ENCODE measurements around the gene AUTS2.

AUTS2 gene

DNA sequence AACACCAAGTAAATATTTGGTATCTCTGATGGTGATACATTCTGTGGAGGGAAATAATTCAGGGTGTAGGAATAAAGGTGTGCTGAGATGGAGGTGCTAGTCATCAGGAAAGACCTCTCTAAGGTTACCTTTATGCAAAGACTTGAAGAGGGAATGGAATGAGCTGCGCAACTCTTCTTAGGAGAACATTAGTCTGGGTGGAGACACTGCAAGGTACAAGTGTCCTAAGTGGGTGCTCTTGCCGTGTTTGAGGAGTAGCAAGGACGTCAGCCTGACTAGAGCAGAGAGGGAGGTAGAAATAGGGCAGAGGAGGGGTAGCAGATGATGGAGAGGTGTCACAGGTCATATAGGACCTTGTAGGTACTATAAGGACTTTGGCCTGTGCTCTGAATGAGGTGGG, 148.1 kb downstream of the AUTS2 start:
- no peak overlapping the region for H3K27ac Mint-ChIP-seq
- H3K9me3 Mint-ChIP-seq (ENCODE audit: low read depth): no peaks in the 10 kb centered on the region
- no peaks in the 10 kb centered on the region for H3K4me1 Mint-ChIP-seq (ENCODE audit: low read depth)
- no peak overlapping the region for H3K4me3 Mint-ChIP-seq
- H3K27me3 Mint-ChIP-seq: no peaks in the 10 kb centered on the region
- no peaks in the 10 kb centered on the region for H3K36me3 Mint-ChIP-seq

DNA sequence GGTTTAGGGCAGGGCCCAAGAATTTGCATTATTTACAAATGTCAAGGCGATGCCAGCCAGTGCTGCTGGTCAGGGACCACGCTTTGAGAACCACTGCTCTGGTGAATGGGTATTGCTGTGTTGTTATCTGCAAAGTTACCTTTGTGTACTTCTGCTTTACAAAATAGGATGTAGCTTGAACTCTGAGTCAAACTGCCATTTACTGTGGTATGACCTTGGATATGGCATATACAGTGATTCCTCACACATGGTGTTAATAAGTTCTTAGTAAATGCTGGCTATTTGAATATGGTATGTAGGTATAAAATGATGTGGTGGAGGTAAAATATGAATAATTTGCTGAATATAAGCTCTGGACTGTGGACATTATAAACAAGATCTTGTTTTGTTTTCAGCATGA, 148.9 kb downstream of the AUTS2 start:
- Mint-ChIP-seq H3K9me3 (ENCODE audit: low read depth) (no peaks in the 10 kb centered on the region), H3K4me1 (ENCODE audit: low read depth) (no peaks in the 10 kb centered on the region), H3K4me3 (no peak overlapping the region), H3K36me3 (no peaks in the 10 kb centered on the region), H3K27me3 (no peaks in the 10 kb centered on the region), H3K27ac (no peak overlapping the region)

DNA sequence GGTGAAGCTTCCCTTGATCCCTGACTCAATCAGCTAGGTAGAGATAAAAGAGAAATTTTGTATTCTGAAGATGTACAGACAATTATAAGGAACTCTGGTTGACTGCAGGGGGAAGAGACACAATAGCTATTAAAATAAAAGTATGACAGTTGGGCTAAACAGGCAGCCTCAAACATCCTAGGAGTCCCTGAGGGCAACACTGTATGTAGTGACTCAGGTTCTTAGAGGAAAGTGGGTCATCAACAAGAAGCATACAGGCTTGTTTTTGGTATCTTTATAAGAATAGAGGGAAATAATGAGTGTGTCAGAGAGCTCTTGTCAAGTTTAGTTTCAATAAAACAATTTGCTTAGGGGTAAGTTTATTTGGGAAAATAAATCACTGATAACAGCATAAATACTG, 150.3 kb downstream of the AUTS2 start:
- H3K9me3 Mint-ChIP-seq (ENCODE audit: low read depth): no peaks in the 10 kb centered on the region
- H3K36me3 Mint-ChIP-seq: no peaks in the 10 kb centered on the region
- H3K27ac Mint-ChIP-seq: no peak overlapping the region
- no peak overlapping the region for H3K4me3 Mint-ChIP-seq
- no peaks in the 10 kb centered on the region for H3K27me3 Mint-ChIP-seq
- H3K4me1 Mint-ChIP-seq (ENCODE audit: low read depth): no peaks in the 10 kb centered on the region

DNA sequence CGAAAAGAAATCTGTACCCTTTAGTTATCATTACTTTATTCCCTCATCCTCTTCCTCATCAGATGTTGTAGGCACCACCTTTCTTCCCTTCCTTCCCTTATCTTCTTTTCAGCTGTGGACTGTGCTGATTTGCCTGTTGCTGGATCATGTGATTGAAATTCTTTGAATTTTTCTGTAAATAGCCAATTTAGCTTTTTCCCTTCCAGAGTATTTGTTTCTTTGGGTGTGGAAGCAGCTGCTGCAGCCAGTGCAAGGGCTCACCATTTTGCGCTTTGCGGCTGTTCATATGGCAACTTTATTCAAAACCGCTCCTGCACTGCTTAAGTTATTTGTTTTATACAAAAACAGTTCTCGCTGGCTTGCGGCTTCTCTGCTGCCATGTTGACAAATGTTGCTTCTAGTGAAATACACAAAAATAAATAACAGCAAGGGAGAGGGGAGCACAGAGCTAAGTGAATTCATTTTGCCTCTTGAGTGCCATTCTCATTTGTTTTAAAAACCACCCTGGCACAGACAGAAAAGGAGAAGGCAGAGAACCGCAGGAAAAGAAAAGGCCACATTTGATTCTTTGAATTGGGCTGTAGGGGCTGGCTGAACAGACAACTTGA, 151.2 kb downstream of the AUTS2 start:
- H3K9me3 Mint-ChIP-seq (ENCODE audit: low read depth): no peaks in the 10 kb centered on the region

DNA sequence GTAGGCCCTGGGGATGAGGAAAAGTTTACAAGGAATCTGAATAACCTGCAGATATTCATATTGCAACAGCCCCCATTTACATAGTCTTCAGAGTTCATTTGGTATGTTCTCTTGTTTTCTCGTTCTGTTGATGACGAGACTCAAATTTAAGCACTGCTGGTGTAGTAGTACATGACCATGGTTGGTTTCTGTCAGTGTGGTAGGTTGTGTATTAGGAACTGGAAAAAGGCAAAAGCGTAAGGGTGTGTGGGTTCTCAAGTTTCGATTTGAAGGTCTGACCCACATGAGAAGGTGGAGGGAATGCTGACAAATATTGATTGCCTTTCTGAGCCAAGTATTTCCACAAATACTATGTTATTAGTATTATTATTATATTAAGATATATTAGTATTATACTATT, 151.7 kb downstream of the AUTS2 start:
- H3K36me3 Mint-ChIP-seq: no peaks in the 10 kb centered on the region
- no peaks in the 10 kb centered on the region for H3K9me3 Mint-ChIP-seq (ENCODE audit: low read depth)
- no peak overlapping the region for H3K27ac Mint-ChIP-seq
- H3K27me3 Mint-ChIP-seq: no peaks in the 10 kb centered on the region
- no peak overlapping the region for H3K4me3 Mint-ChIP-seq
- no peaks in the 10 kb centered on the region for H3K4me1 Mint-ChIP-seq (ENCODE audit: low read depth)

More for the DNA sequence above, 151.2 kb downstream of the AUTS2 start:
- Mint-ChIP-seq H3K4me3 (no peak overlapping the region), H3K27me3 (no peaks in the 10 kb centered on the region), H3K4me1 (ENCODE audit: low read depth) (no peaks in the 10 kb centered on the region), H3K27ac (no peak overlapping the region), H3K36me3 (no peaks in the 10 kb centered on the region)

DNA sequence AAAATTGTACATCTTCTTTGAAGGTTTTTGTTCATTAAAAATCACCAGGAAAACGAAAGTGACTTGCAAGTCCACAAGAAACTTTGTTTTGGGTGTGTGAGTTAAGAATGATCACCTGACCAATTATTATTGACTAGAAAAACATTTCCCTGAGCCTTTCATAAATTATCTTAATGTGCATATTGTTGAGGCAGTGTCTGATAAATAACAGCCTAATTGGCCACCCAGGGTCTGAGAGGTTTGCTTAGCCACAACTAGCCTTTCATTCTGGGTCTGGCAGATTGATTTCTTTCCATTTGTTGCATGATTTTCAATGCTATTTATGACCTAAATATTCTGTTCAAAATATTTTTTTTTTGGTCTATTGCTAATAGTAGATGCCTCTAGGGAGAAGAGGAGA, 152.8 kb downstream of the AUTS2 start:
- no peaks in the 10 kb centered on the region for H3K27me3 Mint-ChIP-seq
- H3K36me3 Mint-ChIP-seq: no peaks in the 10 kb centered on the region
- H3K9me3 Mint-ChIP-seq (ENCODE audit: low read depth): no peaks in the 10 kb centered on the region
- H3K27ac Mint-ChIP-seq: no peak overlapping the region
- H3K4me1 Mint-ChIP-seq (ENCODE audit: low read depth): no peaks in the 10 kb centered on the region
- H3K4me3 Mint-ChIP-seq: no peak overlapping the region

DNA sequence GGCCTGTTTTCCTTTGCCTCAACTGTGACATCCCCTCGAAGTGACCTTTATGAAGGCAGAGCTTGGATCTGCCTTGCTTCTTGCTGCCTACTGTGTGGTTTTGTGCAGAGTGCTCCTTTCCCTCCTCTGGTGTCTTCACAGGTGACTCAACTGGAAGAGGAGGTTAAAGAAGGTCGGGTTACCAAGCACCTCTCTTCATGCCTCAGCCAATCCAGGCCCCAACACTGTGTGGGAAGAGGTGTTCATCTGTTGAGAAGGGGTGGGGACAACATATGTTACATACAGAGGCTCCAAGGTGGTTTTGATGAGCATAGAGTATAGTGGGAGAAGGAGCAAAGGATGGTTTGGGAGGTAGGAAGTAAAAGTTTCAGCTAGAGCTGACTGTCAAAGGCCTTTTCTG, 155.7 kb downstream of the AUTS2 start:
- Mint-ChIP-seq H3K9me3 (ENCODE audit: low read depth) (no peaks in the 10 kb centered on the region), H3K36me3 (no peaks in the 10 kb centered on the region), H3K27ac (no peak overlapping the region), H3K27me3 (no peaks in the 10 kb centered on the region), H3K4me1 (ENCODE audit: low read depth) (no peaks in the 10 kb centered on the region), H3K4me3 (no peak overlapping the region)

DNA sequence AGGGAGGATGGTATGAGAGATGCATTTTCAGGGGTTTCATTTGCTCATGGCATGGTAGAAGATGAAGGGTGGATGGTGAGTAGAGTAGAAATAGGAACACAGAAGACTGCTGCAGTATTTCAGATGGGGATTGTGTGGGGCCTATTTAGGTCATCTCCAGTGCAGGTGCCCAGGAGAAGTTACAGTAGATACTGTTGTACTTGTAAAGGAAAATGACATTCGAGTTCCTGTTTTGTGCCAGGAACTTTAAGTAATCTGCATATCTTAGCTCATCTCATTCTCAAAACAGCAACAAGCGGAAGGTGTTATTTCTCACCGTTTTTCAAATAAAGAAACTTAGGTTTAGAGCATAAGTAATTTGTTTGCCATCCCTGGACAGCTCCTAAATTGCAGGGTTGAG, 156.2 kb downstream of the AUTS2 start:
- H3K27ac Mint-ChIP-seq: no peak overlapping the region
- no peaks in the 10 kb centered on the region for H3K9me3 Mint-ChIP-seq (ENCODE audit: low read depth)
- no peaks in the 10 kb centered on the region for H3K36me3 Mint-ChIP-seq
- no peak overlapping the region for H3K4me3 Mint-ChIP-seq
- no peaks in the 10 kb centered on the region for H3K27me3 Mint-ChIP-seq
- no peaks in the 10 kb centered on the region for H3K4me1 Mint-ChIP-seq (ENCODE audit: low read depth)

DNA sequence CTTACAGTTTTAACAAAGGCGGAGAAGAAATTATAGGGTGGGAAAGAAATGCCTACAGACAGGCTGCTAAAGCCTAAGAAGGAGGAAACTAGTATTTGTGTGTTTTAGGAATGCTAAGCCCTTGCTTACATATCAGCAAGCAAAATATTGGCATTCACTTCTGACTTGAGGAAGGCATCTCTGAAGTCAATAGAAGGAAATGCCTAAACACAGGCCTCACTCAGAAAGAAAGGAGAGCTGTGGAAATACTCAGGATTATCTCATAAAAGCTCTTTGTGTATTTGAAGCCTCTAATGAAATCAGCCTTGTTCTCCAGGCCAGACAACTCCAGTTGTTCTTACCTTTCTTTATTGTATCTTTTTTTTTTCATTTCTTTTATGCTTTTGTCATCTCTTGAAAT, 158.0 kb downstream of the AUTS2 start:
- Mint-ChIP-seq H3K4me1 (ENCODE audit: low read depth) (no peaks in the 10 kb centered on the region), H3K4me3 (no peak overlapping the region), H3K27ac (no peak overlapping the region), H3K36me3 (no peaks in the 10 kb centered on the region), H3K27me3 (no peaks in the 10 kb centered on the region), H3K9me3 (ENCODE audit: low read depth) (no peaks in the 10 kb centered on the region)

DNA sequence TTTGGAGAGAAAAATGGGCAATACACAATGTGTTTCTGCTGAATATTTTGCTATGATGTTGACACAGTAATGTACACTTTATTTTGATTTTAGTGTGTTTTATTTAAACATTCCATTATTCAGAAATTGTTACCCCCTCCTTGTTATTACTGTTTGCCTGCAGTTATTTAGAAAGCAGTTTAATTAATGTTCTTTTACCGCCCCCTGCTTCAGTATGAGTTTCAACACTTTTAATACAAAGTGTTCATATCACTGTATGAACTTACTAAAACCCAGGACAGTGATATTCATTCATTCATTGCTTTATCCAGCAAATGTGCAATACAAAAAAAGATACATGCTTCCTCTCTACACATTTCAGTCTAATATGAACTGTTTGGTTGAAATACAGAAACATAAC, 159.3 kb downstream of the AUTS2 start:
- H3K4me3 Mint-ChIP-seq: no peak overlapping the region
- H3K27ac Mint-ChIP-seq: no peak overlapping the region
- no peaks in the 10 kb centered on the region for H3K27me3 Mint-ChIP-seq
- no peaks in the 10 kb centered on the region for H3K9me3 Mint-ChIP-seq (ENCODE audit: low read depth)
- no peaks in the 10 kb centered on the region for H3K36me3 Mint-ChIP-seq
- no peaks in the 10 kb centered on the region for H3K4me1 Mint-ChIP-seq (ENCODE audit: low read depth)

DNA sequence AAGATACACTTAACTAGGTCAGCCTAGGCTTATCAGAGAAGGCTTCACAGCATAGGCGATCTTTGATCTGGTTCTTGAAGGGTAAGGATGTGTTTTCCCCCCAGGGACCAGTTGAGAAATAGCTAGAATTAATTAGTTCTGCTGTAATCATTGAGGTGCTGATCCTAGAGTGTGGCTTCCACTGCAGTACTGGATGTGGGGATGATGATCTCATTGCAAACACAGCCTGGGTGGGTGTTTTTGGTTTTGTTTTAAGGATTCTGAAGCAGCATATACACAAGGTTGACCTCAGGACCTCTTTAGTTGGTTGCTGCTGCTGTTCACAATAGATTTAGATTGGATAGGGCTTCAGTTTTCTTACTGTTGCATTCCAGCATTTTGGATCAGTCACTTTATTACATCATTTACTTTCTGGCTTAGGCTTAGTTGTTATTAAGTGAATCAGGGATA, 159.7 kb downstream of the AUTS2 start:
- Mint-ChIP-seq H3K27ac (no peak overlapping the region), H3K36me3 (no peaks in the 10 kb centered on the region), H3K27me3 (no peaks in the 10 kb centered on the region), H3K4me3 (no peak overlapping the region), H3K9me3 (ENCODE audit: low read depth) (no peaks in the 10 kb centered on the region), H3K4me1 (ENCODE audit: low read depth) (no peaks in the 10 kb centered on the region)

DNA sequence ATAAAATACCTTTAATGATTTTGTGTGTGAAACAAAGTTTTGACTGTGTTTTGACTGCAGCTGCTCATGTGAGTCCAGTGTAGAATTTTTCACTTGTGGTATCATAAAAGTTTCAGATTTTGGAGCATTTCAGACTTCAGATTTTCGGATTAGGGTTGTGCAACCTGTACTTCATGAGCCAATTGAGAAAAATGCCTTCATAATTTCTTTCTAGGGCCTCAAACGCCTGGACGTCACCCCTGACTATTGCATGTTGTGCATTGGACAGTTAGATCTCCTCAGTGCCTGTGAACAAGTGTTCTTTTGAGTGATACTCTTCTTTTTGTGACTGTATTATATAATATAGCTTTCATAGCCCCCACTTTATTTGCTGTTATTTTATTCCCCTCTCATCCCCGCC, 161.1 kb downstream of the AUTS2 start:
- H3K9me3 Mint-ChIP-seq (ENCODE audit: low read depth): no peaks in the 10 kb centered on the region
- H3K27ac Mint-ChIP-seq: no peak overlapping the region
- H3K36me3 Mint-ChIP-seq: no peaks in the 10 kb centered on the region
- H3K4me3 Mint-ChIP-seq: no peak overlapping the region
- H3K27me3 Mint-ChIP-seq: no peaks in the 10 kb centered on the region
- no peaks in the 10 kb centered on the region for H3K4me1 Mint-ChIP-seq (ENCODE audit: low read depth)

DNA sequence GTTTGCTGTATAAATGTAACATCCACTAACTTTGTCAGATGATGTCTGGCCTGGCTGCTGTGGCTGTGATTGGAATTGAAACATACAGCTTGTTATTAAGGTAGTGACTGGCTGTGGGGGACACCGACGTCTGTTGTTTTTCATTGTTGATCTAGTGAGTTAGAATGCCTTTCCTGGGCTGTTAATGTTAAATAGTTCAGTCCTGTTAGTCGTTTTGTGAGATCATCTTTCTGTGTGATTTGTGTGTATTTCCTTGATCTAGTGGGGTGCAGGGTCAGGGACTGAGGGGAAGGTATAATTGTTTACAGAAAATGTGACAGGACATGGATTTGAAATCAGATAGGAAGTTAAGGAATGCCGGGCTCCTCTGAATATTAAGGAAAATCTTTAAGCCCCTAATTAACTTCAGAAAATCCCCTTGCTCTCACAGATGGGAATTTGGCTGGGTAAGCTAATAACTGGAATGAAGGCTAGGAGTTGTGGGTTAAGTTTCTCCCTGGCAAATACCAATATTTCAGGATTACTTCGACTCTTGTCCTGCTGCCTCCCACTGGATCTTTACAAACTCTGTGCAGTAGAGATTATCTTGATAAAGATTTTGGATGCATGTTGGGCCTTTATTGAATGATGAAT, 163.1 kb downstream of the AUTS2 start:
- H3K27me3 Mint-ChIP-seq: peaks cover 2% of the 10 kb centered on the region
- H3K4me3 Mint-ChIP-seq: no peak overlapping the region
- H3K27ac Mint-ChIP-seq: no peak overlapping the region
- no peaks in the 10 kb centered on the region for H3K9me3 Mint-ChIP-seq (ENCODE audit: low read depth)
- no peaks in the 10 kb centered on the region for H3K4me1 Mint-ChIP-seq (ENCODE audit: low read depth)
- H3K36me3 Mint-ChIP-seq: no peaks in the 10 kb centered on the region

DNA sequence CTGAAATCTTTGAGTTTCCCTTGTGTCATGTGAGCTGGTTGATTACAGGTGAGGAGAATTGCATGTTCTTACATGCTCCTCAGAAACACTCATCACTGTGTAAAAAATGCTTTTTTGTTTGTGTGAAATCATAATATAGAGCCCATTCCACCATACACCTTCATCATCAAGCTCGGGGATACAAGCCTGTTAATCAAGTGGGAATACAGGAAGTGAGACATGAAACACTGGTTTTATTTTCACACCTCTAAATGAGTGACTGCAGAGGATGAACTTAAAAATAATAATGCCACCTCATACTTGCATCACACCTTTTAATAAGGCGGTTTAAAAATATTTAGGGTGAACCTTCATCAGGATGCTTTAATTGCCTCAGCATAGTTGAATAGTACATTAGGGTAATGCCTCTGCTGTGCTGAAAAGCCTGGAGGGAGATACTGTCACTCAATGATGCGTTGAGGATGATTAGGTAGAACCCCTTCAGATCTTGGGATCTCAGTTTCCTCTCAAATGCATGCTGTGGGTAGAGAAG, 164.6 kb downstream of the AUTS2 start:
- Mint-ChIP-seq H3K27me3 (peaks cover 2% of the 10 kb centered on the region), H3K9me3 (ENCODE audit: low read depth) (no peaks in the 10 kb centered on the region), H3K36me3 (no peaks in the 10 kb centered on the region), H3K4me3 (no peak overlapping the region), H3K27ac (no peak overlapping the region), H3K4me1 (ENCODE audit: low read depth) (no peaks in the 10 kb centered on the region)

DNA sequence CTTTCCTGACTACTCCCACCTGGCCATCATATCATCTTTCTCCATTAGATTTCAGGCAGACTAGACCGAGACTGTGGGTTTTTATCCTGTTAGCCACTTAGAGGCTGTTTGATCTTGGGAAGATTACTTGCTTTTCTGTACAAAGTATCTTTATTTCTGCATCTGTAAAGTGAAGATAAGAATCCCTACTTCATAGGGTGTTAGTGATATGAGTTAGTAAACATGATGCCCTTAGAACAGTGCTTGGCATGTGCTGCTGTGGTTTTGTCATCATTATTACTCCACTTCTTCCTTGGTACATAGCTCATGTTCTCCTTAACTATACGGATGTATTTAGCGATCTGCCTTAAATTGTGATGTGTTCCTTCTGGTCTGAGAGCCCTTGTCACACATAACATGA, 165.2 kb downstream of the AUTS2 start:
- no peaks in the 10 kb centered on the region for H3K36me3 Mint-ChIP-seq
- no peak overlapping the region for H3K4me3 Mint-ChIP-seq
- H3K9me3 Mint-ChIP-seq (ENCODE audit: low read depth): no peaks in the 10 kb centered on the region
- H3K27me3 Mint-ChIP-seq: peaks cover 2% of the 10 kb centered on the region
- no peaks in the 10 kb centered on the region for H3K4me1 Mint-ChIP-seq (ENCODE audit: low read depth)
- no peak overlapping the region for H3K27ac Mint-ChIP-seq

DNA sequence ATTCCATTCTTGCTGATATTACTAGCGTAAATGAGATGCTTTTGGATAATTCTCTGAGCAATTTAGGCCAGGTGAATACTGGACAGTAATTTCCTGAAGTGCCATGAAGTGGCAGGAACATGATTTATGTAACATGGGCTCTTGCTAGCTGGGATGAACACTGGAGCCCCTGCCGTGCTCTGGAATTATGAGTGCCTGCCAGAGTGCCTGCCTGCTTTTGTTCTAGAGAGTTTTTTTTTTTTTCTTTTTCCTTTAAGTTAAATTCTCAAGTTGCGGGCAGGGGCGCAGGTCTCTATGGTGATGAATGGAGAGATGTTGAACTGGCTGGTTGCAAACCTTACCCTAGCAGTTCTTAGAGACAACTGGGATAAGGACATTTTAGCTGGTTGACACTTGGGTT, 165.9 kb downstream of the AUTS2 start:
- H3K4me1 Mint-ChIP-seq (ENCODE audit: low read depth): no peaks in the 10 kb centered on the region
- H3K27ac Mint-ChIP-seq: no peak overlapping the region
- no peak overlapping the region for H3K4me3 Mint-ChIP-seq
- no peaks in the 10 kb centered on the region for H3K9me3 Mint-ChIP-seq (ENCODE audit: low read depth)
- no peaks in the 10 kb centered on the region for H3K36me3 Mint-ChIP-seq
- peaks cover 2% of the 10 kb centered on the region for H3K27me3 Mint-ChIP-seq
